T-helper 2 cell treated with Interferon-gamma antibody and Interleukin-4, amounts not matched to agents 5 μg/mL and 100 μg/mL, for 36 hours (primary cell): Measurements from ENCODE around the gene USP20.

Source experiments
- DNase-seq: peaks from one replicate; pipeline ENCODE4 v3.0.0; 2021; ENCODE audit warnings: low spot score
- H3K27ac Mint-ChIP-seq: one replicate; pipeline ENCODE4 v1.8.0; 2021; ENCODE audit warnings: mild to moderate bottlenecking, mixed read lengths
- H3K27me3 Mint-ChIP-seq: one replicate; pipeline ENCODE4 v1.8.0; 2021; ENCODE audit warnings: low read depth, mixed read lengths
- H3K36me3 Mint-ChIP-seq: one replicate; pipeline ENCODE4 v1.8.0; 2021; ENCODE audit warnings: low read depth, mixed read lengths
- H3K4me1 Mint-ChIP-seq: one replicate; pipeline ENCODE4 v1.8.0; 2021; ENCODE audit warnings: low read depth, mixed read lengths
- H3K4me3 Mint-ChIP-seq: one replicate; pipeline ENCODE4 v1.8.0; 2022; ENCODE audit warnings: mild to moderate bottlenecking, moderate library complexity, mixed read lengths
- H3K9me3 Mint-ChIP-seq: one replicate; pipeline ENCODE4 v1.8.0; 2021; ENCODE audit warnings: mixed read lengths

The USP20 gene

GRCh38 chr9:129853614-129854013, 18.4 kb downstream of the USP20 start:
- Mint-ChIP-seq H3K27ac (peak overlapping the region; percentile 32), H3K4me3 (peak overlapping the region; percentile 44)

GRCh38 chr9:129854588-129855110, 19.4 kb downstream of the USP20 start:
- Mint-ChIP-seq H3K4me1 (peaks cover 47% of the 10 kb centered on the region), H3K4me3 (peak overlapping the region; percentile 45), H3K27me3 (no peaks in the 10 kb centered on the region), H3K36me3 (peaks cover 66% of the 10 kb centered on the region), H3K27ac (peak overlapping the region; percentile 73), H3K9me3 (no peaks in the 10 kb centered on the region)
- DNase-seq: no peak

More at GRCh38 chr9:129853614-129854013, 18.4 kb downstream of the USP20 start:
- Mint-ChIP-seq H3K36me3 (peaks cover 63% of the 10 kb centered on the region), H3K4me1 (peaks cover 47% of the 10 kb centered on the region), H3K9me3 (no peaks in the 10 kb centered on the region), H3K27me3 (no peaks in the 10 kb centered on the region)
- DNase-seq: no peak

- Mint-ChIP-seq H3K4me3 (no peak overlapping the region), H3K27me3 (no peaks in the 10 kb centered on the region), H3K4me1 (peaks cover 55% of the 10 kb centered on the region), H3K27ac (peak overlapping the region; percentile 31), H3K36me3 (peaks cover 64% of the 10 kb centered on the region), H3K9me3 (no peaks in the 10 kb centered on the region)
- DNase-seq: no peak
These were observed 21.9 kb downstream of the USP20 start for GRCh38 chr9:129857207-129857606.

GRCh38 chr9:129858167-129858962, 23.1 kb downstream of the USP20 start:
- DNase-seq: no peak
- Mint-ChIP-seq H3K27ac (no peak overlapping the region), H3K4me3 (no peak overlapping the region), H3K9me3 (no peaks in the 10 kb centered on the region), H3K4me1 (peaks cover 57% of the 10 kb centered on the region), H3K27me3 (no peaks in the 10 kb centered on the region), H3K36me3 (peaks cover 65% of the 10 kb centered on the region)

GRCh38 chr9:129860653-129861446, 25.6 kb downstream of the USP20 start:
- Mint-ChIP-seq H3K36me3 (peaks cover 62% of the 10 kb centered on the region), H3K9me3 (no peaks in the 10 kb centered on the region), H3K4me3 (peak overlapping the region; percentile 55), H3K4me1 (peaks cover 50% of the 10 kb centered on the region), H3K27ac (peak overlapping the region; percentile 81), H3K27me3 (no peaks in the 10 kb centered on the region)
- peak; percentile 57 for DNase-seq

- H3K4me1 Mint-ChIP-seq: peaks cover 52% of the 10 kb centered on the region
- H3K27ac Mint-ChIP-seq: peak overlapping the region; percentile 81
- DNase-seq: no peak
- H3K4me3 Mint-ChIP-seq: peak overlapping the region; percentile 61
- no peaks in the 10 kb centered on the region for H3K27me3 Mint-ChIP-seq
- no peaks in the 10 kb centered on the region for H3K9me3 Mint-ChIP-seq
- H3K36me3 Mint-ChIP-seq: peaks cover 63% of the 10 kb centered on the region
These were observed 26.2 kb downstream of the USP20 start for GRCh38 chr9:129861447-129861827.

- peaks cover 64% of the 10 kb centered on the region for H3K36me3 Mint-ChIP-seq
- peak overlapping the region; percentile 69 for H3K4me3 Mint-ChIP-seq
- DNase-seq: peak; percentile 86
- no peaks in the 10 kb centered on the region for H3K9me3 Mint-ChIP-seq
- H3K27ac Mint-ChIP-seq: peak overlapping the region; percentile 84
- H3K4me1 Mint-ChIP-seq: peaks cover 58% of the 10 kb centered on the region
- no peaks in the 10 kb centered on the region for H3K27me3 Mint-ChIP-seq
These were observed 27.9 kb downstream of the USP20 start for GRCh38 chr9:129863059-129863690.

- no peaks in the 10 kb centered on the region for H3K27me3 Mint-ChIP-seq
- H3K9me3 Mint-ChIP-seq: no peaks in the 10 kb centered on the region
- no peak for DNase-seq
- peaks cover 67% of the 10 kb centered on the region for H3K4me1 Mint-ChIP-seq
- peak overlapping the region; percentile 90 for H3K27ac Mint-ChIP-seq
- H3K36me3 Mint-ChIP-seq: peaks cover 63% of the 10 kb centered on the region
- peak overlapping the region; percentile 63 for H3K4me3 Mint-ChIP-seq
These were observed 29.9 kb downstream of the USP20 start for GRCh38 chr9:129864991-129865647.

- Mint-ChIP-seq H3K36me3 (peaks cover 65% of the 10 kb centered on the region), H3K27ac (peak overlapping the region; percentile 93), H3K27me3 (no peaks in the 10 kb centered on the region), H3K4me1 (peaks cover 69% of the 10 kb centered on the region), H3K4me3 (peak overlapping the region; percentile 63), H3K9me3 (no peaks in the 10 kb centered on the region)
- no peak for DNase-seq
These were observed 30.5 kb downstream of the USP20 start for GRCh38 chr9:129865668-129866320.

GRCh38 chr9:129866394-129867135, 31.3 kb downstream of the USP20 start:
- Mint-ChIP-seq H3K27ac (peak overlapping the region; percentile 93), H3K4me3 (peak overlapping the region; percentile 63), H3K36me3 (peaks cover 64% of the 10 kb centered on the region), H3K4me1 (peaks cover 70% of the 10 kb centered on the region), H3K9me3 (no peaks in the 10 kb centered on the region), H3K27me3 (no peaks in the 10 kb centered on the region)
- no peak for DNase-seq

- H3K4me3 Mint-ChIP-seq: peak overlapping the region; percentile 59
- DNase-seq: no peak
- H3K36me3 Mint-ChIP-seq: peaks cover 63% of the 10 kb centered on the region
These were observed 32.1 kb downstream of the USP20 start for GRCh38 chr9:129867136-129868022.

More at GRCh38 chr9:129867136-129868022, 32.1 kb downstream of the USP20 start:
- H3K27me3 Mint-ChIP-seq: no peaks in the 10 kb centered on the region
- peaks cover 69% of the 10 kb centered on the region for H3K4me1 Mint-ChIP-seq
- no peaks in the 10 kb centered on the region for H3K9me3 Mint-ChIP-seq
- H3K27ac Mint-ChIP-seq: peak overlapping the region; percentile 93
